Epithelial cell of proximal tubule (primary cell): ENCODE results near the gene FAM229A. TPM values are rescaled to one million over a fixed set of nuclear protein-coding genes. Genes with fewer than 3 reads are reported as not detected.

Experiments used
- DNase-seq: peaks from one replicate; pipeline ENCODE4 v3.0.0-alpha.2; 2011; ENCODE audit warnings: low read depth
- H3K4me3 ChIP-seq: 2 replicates; pipeline ENCODE4 v1.5.1; 2011; ENCODE audit warnings: low read depth, mild to moderate bottlenecking, low read length
- CTCF ChIP-seq: conservative IDR thresholded peaks from 2 replicates; pipeline ENCODE4 v1.5.1; 2012; ENCODE audit warnings: low read depth, mild to moderate bottlenecking, low read length
- total RNA-seq: library from RNA; depleted of rRNA; stranded (reverse); fragments of >200 nt; gene quantifications from 2 replicates; pipeline ENCODE4 v1.2.3, GENCODE V29; 2015

The FAM229A gene
- total RNA-seq, 1 donor from 2014 or later, result 11.7 TPM

- H3K4me3 ChIP-seq, result no peak overlapping the region
- TF ChIP-seq CTCF, result no peak
- no peak for DNase-seq
These were observed 22.8 kb downstream of the FAM229A start for GRCh38 chr1:32339363-32339978.

GRCh38 chr1:32338637-32339145 lies 23.6 kb downstream of the FAM229A start:
- no peak for DNase-seq
- no peak overlapping the region for H3K4me3 ChIP-seq
- TF ChIP-seq CTCF, result no peak

- H3K4me3 ChIP-seq, result no peak overlapping the region
- DNase-seq, result no peak
- no peak for TF ChIP-seq CTCF
These were observed 24.2 kb downstream of the FAM229A start for GRCh38 chr1:32337855-32338636.

- no peak for TF ChIP-seq CTCF
- H3K4me3 ChIP-seq, result no peak overlapping the region
- DNase-seq, result no peak
These were observed 25.2 kb downstream of the FAM229A start for GRCh38 chr1:32336963-32337675.

GRCh38 chr1:32336591-32336932 lies 25.7 kb downstream of the FAM229A start:
- H3K4me3 ChIP-seq, result peak overlapping the region; percentile 72

More at GRCh38 chr1:32336591-32336932, 25.7 kb downstream of the FAM229A start:
- TF ChIP-seq CTCF, result no peak
- no peak for DNase-seq
